ENCODE data around the gene CTBP2.
"Not testable (repeated sequence)": the region's sequence is repeated elsewhere in the genome, so short reads cannot be mapped to it uniquely, and the experiment has no call there.

The CTBP2 gene

GRCh38 chr10:124990671-124991625, 169.4 kb downstream of the CTBP2 start:
- no peak for DNase-seq

GRCh38 chr10:124989526-124989925, 170.8 kb downstream of the CTBP2 start:
- no peak for DNase-seq

GRCh38 chr10:124988753-124989152, 171.6 kb downstream of the CTBP2 start:
- DNase-seq = not testable (repeated sequence)

- no peak for DNase-seq
Measured at GRCh38 chr10:124987788-124988187, 172.6 kb downstream of the CTBP2 start.

GRCh38 chr10:124985162-124985561, 175.2 kb downstream of the CTBP2 start:
- no peak for DNase-seq

GRCh38 chr10:124984376-124984775, 176.0 kb downstream of the CTBP2 start:
- DNase-seq = no peak

GRCh38 chr10:124983321-124983720, 177.0 kb downstream of the CTBP2 start:
- DNase-seq = no peak

GRCh38 chr10:124978376-124978725, 182.0 kb downstream of the CTBP2 start:
- no peak for DNase-seq

- DNase-seq = no peak
Measured at GRCh38 chr10:124977648-124978375, 182.6 kb downstream of the CTBP2 start.

GRCh38 chr10:124977161-124977560, 183.2 kb downstream of the CTBP2 start:
- no peak for DNase-seq

- no peak for DNase-seq
Measured at GRCh38 chr10:124975977-124976514, 184.3 kb downstream of the CTBP2 start.

- DNase-seq = no peak
Measured at GRCh38 chr10:124974131-124974530, 186.2 kb downstream of the CTBP2 start.

- DNase-seq = no peak
Measured at GRCh38 chr10:124972637-124973036, 187.7 kb downstream of the CTBP2 start.

- DNase-seq = no peak
Measured at GRCh38 chr10:124971276-124971675, 189.1 kb downstream of the CTBP2 start.

GRCh38 chr10:124967255-124967654, 193.1 kb downstream of the CTBP2 start:
- DNase-seq = no peak

- DNase-seq = no peak
Measured at GRCh38 chr10:124966008-124966407, 194.4 kb downstream of the CTBP2 start.

GRCh38 chr10:124963866-124964720, 196.3 kb downstream of the CTBP2 start:
- no peak for DNase-seq

GRCh38 chr10:124962421-124962820, 197.9 kb downstream of the CTBP2 start:
- no peak for DNase-seq

GRCh38 chr10:124961248-124961570, 199.2 kb downstream of the CTBP2 start:
- no peak for DNase-seq

- no peak for DNase-seq
Measured at GRCh38 chr10:124959564-124959963, 200.8 kb downstream of the CTBP2 start.

GRCh38 chr10:124957404-124957947, 202.9 kb downstream of the CTBP2 start:
- no peak for DNase-seq

- DNase-seq = no peak
Measured at GRCh38 chr10:124956764-124957163, 203.6 kb downstream of the CTBP2 start.

GRCh38 chr10:124955868-124956267, 204.5 kb downstream of the CTBP2 start:
- DNase-seq = no peak
